NOMO-1 treated with DMSO at 0.1 percent for 48 hours (cell line): ENCODE data around the gene GP2.

Source experiments
- DNase-seq: peaks from one replicate; lab custom pipeline; 2025; ENCODE audit not compliant: unreplicated experiment; lab: John Stamatoyannopoulos, UW

Gene GP2

DNA sequence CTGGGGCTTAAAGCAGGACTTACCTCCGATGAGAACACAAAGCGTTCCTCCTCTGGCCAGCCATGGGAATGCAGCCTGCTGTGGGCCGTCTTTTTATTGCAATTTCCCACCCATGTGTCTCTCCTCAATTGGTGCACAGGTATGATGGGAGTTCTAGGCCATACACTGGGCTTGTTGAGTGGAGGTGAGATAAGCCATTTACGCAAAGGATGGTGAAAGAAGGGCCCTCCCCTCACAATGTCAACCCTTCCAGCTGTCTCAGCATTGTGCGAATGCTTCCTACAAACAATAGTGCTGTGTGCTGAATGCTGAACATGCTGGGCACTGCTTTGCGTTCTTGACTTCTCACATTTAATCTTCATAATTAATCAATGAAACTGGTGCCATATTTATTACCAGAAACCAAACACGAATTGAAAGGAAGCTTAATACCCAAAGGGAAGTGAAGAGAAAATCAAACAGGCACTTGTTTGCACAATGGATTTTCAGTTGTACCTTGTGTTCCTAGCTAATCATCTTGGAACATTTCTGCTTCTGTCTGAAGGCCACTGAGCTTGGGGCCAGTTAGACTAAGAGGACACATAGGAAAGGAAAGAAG, at the start of gene GP2:
Gene GP2 (minus strand): TSS at position 70 of the 598 bp plus-strand sequence. CDS start 1,082 bp downstream, outside the sequence.
- no peak for DNase-seq

DNA sequence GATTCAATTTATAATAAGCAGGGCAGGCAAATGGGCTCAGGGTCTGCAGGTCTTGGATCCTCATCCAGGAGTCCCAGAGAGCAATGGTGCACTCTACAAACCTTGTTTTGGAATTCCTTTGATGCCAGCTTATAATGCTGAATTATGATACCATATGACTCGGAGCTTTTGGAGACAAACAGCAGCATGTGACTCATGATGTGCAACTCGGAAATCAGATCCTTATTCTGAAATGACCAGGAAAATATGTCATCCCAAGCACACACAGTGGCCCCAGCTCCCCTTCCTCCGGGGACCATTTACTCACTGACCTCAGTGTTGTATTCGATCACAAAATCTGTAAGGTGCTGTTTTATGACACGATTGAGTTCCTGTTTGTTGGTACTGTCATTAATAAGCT, 45.4 kb upstream of the GP2 start:
- DNase-seq: no peak

DNA sequence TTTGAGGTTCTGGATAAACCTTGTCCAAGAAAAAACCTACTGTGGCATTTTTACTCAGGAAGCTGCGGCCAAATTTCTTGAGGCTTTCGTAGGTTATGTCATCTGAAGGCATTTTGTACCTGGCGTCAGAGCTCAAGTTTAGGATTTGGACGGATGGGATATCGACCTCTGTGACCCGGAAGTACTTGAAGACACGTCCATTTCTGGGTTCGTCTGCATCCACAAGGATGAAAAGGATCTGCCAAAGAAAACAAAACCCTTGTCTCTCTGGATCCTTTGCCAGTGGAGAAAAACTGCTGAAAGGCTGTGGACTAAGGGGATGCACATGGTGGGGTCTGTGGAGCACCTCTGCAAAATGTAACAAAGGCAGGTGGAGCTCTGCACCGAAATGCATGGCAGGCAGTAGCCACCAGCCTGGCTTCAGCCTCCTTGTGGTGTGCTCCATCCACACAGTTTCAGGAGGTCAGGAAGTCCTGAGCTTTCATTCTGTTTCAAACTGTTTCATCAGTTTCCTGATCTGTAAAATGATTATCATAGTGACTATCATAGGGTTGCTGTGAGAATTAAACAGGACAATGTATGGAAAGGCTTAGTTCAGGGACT, 42.2 kb upstream of the GP2 start:
- DNase-seq: no peak

DNA sequence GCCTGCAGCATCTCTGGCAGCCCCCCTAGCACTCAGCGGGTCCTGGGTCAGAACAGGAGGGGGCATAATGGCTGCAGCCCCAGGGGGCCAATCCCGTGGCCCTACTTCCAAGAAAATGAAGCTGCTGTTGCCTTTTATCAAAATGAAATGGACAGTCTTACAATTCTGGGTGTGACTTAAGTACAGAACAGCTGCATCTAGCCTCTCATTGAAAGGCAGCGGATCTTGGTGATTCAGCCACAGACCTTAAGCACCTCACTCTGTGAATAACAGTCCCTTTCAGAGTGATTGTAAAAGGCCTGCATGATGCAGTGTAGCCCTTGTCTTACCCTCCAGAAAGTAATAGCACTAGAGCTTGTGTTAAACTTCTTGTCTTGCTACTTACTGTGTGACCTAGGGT, 36.7 kb upstream of the GP2 start:
- no peak for DNase-seq

DNA sequence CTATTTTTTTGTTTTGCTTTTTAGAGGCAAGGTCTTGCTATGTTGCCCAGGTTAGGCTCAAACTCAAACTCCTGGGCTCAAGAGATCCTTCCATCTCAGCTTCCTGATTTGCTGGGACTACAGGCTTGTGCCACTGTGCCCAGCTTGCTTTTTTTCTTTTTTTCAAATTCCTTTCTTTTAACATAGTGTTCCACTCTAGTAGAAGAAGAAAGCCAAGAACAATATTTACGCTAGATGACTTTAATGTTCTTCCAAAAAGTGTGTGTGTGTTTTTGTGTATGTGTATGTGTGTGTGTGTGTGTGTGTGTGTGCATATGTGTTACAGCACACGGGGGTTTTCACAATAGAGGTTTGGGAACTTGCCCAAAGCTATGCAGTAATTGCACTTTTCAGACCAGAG, 35.9 kb upstream of the GP2 start:
- DNase-seq: no peak

DNA sequence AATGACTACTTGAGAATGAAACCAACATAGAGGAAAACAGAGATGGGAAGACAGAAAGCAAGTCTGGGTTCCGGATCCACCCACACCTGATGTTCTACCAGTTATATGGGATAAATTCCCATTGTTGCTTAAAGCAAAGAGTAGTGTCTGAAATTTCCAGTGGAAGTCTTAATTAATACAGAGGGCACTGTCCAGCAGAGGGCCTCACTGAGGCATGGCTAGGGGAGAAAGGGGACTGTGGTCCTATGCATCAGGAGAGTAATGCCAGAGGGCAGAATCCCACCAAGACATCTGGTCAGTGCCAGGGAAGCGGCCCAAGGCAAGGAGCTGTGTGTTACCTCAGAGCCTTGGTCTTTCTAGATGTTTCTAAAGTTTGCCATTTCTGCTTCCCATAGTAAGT, 32.7 kb upstream of the GP2 start:
- no peak for DNase-seq

DNA sequence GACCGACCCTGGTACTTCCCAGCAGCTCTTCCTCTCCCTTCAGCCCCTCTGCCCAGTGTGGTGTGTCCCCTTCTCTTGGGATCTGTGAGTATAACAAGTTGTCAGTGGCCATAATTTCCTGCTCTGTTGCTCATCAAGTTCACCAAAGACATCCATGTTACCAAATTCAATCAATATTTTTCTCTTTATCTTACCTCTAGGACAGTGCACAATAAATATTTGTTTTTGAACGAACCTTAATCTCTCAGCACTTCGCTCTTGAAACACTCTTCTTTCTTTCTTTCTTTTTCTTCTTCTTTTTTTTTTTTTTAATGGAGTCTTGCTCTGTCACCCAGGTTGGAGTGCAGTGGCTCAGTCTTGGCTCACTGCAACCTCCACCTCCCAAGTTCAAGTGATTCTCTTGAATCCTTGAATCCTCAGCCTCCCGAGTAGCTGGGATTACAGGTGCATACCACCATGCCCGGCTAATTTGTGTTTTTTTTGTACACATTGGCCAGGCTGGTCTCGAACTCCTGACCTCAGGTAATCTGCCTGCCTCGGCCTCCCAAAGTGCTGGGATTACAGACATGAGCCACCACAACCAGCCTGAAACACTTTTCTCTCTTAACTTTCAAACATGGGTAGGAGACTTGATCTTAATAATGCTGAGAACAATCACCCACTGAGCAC, 27.9 kb upstream of the GP2 start:
- no peak for DNase-seq

DNA sequence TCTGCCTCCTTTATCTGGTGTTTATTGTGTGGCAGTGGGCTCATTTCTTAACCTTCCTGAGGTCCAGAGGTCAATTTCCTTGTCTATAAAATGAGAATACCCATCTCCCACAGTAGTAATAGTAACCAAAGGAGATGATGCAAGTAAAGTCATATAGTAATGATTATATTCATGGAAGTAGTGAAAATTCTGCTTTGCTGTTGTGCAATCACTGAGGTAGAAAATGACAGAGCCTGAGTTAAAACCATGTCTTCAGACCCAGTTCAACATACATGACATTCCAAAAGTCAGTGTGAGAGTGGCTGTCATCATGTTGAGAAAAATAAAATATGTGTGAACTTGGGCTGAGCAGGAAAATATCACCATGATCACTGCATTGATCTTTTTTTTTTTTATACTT, 26.1 kb upstream of the GP2 start:
- no peak for DNase-seq

DNA sequence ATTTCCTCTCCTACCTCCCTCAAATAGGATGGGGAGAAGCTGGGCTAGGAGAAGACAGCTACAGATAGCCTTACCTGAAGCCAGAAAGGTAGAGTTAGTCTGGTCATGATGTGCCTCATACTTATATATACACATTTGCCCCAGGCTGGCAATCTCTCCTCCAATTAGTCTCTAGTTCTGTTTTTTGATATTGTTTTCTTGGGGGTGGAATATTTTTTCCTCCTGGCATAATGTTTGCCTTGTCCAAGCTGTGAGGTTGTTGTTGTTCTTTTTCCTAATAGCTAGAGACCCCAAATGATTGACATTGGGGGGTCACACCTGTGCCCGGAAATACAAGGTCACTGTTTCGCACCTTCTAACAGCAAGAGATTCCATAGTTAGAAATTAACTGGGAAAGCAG, 25.3 kb upstream of the GP2 start, which contains the start of gene UMOD:
Gene UMOD (minus strand): TSS at position 101 of the 400 bp plus-strand sequence. CDS start 1,978 bp downstream, outside the sequence.
- DNase-seq: no peak

DNA sequence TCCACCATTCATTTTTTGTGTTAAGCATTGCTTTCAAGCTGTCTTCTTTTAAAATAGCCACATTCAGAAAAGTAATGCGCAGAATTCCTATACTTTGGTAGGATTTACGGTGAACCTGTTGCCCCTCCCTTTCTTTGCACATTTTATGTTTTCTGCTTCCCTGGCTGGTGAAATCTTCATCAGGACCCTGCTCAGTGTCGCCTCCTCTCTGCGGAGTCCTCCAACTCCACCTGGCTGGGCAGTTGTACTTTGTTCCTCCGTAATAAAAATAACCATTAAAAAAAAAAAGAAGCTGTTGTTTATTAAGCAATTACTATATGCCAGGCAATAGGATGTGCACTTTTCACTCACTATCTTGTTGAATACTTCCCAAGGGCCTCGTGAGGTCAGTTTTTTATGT, 22.3 kb upstream of the GP2 start:
- no peak for DNase-seq

DNA sequence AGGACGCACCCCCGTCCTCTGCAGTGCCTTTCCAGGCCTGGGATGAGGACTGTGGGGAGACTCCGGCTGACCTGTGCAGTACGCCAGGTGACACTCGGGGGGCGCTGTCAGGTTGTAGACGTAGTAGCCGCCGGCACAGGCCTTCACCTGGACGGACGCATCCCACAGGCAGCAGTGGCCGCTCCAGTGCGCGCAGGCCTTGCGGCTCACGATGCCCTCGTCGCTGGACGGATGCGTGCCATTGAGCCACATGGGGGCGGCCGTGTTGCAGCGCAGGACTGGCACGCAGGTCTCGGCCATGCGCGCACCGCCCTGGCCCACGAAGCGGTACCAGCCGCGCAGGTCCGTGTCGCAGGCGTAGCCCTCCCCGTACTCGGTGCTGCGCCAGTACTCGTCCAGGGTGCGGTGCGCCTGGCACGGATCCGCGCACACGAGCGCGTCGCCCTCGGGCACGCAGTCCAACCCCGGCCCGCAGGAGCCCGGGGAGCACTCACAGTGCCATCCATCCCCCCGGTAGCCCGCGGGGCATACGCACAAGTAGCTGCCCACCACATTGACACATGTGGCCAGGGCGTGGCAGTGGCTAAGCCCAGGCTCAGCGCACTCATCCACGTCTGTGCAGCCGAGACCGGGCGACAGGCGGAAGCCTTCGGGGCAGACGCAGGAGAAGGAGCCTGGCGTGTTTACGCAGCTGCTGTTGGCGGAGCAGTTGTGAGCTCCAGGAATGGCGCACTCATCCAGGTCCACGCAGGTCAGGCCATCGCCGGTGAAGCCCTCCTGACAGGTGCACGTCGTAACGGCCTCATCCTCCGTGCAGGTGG, 21.3 kb upstream of the GP2 start:
- no peak for DNase-seq

DNA sequence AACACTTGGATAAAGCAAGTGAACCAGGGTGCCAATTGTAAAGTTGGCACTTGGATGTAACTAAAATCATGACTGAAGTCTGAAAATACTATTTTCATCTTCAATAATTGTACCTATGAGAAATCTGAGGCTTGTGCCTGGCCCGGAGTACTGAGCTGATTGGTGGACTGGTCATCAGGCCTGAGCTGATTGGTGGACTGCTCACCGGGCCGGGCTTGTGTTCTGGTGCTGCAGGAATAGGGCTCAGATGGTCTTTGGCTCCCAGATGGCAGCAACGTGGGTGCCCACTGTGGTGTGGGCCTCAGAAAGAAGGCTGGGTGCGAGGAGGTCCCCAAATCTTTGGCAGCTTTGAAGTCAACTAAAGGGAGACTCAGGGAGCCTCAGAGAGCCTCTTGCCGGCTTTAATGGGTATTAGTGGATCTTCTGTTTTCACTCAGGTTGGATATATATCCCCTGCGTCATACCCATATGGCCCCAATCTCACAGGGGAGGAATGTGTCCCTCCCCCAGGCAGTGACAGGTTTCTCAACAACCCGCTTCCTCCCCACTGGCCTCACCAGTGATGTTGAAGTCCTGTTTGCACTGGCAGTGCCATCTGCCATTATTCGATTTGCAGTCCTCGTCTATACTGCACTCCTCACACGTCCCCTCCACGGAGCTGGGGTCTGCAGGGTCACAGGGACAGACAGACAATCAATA, 20.5 kb upstream of the GP2 start:
- no peak for DNase-seq

DNA sequence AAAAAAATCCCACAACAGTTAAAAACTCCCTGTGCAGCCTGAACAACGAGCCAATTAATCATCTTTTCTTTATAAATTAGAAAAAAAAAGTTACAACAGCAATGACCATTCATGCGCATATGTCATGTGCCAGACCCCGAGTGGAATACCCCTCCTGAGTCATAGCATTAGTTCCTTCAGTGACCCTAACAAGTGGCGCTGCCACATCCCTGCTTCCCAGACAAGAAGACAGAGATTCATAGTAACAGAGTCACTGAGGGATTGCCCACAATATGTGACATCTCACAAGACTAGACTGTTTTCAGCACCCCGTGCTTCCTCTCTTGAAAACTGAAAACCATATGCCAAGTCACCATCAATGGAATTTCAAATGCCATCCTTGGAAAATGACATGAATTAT, 17.3 kb upstream of the GP2 start:
- no peak for DNase-seq

DNA sequence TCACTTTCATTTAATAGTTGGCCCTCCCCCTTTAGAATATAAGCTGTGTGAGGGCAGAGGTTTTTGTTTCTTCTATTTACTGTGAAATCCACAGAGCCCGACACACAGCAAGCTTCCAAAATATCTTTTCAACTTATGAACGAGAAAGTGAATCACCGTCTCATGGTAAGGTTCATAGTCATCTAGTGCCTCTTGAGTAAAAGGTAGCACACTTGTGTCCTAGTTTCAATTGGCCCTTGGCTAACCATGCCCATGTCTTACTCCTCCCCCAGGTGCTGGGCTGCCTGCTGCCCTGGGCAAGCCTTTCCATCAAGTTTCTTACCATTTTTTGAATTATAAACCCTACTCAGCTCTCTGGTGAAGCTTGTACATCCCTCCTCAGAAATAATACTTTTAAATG, 12.4 kb upstream of the GP2 start:
- no peak for DNase-seq

DNA sequence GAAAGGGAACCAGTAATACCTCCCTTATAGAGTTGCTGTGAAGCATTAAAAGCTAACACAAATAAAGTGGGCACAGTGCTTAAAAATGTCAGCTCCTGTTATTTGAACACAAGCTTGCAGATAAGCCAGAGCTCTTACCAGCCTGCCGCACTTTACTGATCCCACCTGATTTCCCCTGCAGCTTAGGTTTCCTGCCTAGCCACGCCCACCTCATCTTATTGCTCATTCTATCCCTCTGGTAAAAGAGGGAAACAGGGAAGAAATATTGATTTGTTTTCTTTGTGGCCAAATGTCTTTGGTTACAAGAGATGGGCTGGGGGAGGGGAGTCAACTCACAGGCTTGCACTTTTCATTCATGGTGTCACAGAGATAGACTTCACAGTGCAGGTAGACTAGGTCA, 9.6 kb upstream of the GP2 start:
- no peak for DNase-seq

DNA sequence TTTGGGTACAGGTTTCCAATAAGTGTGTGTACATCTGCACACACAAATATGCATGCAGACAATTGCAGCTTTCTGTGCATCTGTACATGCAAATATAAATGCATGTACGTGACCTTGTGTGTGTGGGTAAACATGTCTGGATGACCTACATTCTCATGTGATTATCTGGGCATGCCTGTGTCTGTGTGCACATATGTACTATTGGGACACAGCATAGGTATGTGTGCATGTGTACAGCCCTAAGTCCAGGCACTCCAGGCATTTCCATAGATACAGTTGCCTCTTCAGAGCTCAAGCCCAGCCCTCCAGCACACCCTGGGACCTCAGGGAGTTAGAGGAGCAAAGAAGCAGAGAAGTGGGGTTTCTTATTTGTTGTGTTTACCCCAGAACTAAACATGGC, 7.1 kb upstream of the GP2 start:
- DNase-seq: no peak

DNA sequence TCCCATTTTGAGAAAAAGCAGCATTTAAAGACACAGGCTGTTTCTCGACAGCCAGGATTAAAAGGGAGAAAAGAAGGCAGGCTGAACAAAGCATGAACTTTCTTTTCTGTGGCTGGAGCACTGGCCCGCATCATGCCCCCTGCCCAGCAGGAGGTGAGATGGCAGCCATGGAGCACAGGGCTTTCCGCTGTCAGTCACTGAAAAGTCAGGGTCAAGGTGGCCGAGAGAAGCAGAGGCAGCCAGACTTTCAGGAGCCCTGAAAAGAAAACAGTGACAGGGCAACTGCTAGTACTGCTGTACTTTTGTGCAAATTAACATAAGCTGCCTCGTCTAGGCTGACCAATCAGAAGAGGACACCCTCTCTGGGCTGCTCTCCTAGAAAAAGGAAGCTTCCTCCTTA, 5.8 kb upstream of the GP2 start:
- no peak for DNase-seq

DNA sequence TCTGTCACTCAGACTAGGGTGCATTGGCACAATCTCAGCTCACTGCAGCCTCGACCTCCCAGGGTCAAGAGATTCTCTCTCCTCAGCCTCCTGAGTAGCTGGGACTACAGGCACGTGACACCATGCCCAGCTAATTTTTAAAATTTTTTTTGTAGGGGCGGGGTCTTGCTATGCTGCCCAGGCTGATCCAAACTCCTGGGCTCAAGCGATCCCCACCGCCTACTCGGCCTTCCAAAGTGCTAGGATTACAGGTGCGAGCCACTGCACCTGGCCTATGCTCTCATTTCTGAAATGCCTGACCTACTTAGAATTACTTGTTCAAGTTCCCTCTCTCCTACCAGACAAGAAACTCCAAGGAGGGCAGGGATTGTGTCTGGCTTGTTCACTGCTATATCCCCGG, 5.1 kb upstream of the GP2 start:
- DNase-seq: no peak

DNA sequence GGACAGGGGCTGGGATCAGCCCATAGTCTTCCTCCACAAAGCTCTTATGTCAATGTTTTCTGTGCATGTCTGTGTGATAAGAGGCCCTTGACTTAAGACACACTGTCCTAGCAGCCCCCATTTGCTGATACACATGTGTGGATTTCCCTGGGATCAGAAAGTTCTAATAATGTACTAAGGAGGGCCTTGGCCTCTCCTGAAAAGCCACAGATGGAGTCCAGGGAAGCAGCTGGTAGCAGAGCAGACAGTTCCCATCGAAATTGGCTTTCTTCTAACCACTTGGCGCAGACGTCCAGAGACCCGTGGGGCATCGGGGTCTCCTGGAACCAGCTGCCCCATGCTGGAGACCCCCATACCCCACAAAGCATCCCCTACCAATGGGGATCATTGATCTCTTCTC, 4.3 kb upstream of the GP2 start:
- DNase-seq: no peak

DNA sequence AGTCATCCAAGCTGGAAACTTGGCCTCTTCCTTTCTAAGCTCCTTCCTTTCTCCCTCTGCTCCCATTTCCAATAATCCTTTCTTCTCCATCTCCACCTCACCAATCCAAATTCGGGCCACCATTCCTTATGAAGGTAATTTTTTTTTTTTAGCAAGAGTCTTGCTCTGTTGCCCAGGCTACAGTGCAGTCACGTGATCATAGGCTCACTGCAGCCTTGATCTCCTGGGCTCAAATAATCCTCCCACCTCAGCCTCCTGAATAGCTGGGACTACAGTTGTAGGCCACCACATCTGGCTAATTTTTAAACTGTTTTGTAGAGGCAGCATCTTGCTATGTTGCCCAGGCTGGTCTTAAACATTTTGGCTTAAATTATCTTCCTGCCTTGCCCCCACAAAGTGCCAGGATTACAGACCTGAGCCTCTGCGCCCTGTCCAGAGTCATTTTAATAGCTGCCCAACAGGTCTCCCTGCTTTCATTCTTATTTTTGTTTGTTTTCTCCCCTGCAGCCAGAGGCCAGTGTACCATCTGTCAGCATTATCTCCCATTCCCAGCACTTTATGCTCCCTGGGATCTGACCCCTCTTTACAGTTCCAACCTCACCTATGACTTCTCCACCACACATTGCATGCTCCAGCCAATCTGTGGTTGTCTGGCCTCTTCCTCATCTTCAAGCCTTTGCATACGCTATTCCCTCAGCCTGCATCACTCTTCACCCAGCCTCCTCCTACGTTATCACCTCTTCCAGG, 2.3 kb upstream of the GP2 start:
- no peak for DNase-seq

DNA sequence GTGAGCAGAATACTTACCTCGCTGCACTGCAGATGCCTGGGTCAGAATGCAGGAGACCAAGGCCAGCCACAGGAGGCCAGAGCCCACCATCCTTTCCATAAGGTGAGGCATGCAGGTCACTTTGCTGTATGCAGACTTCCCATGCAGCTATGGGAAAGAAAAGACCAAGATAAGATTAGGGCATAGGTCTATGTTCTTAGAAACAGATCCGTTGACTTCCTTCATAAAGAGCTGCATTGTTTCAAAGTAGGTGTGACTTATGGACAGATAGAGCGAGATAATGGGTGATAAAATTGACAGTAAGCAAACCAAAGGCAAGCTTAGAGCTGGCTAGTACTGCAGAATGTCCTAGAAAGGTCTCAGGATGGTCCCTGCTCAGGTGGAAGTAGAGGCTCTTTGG, 992 bp downstream of the GP2 start:
- no peak for DNase-seq
